Measurements from ENCODE around the gene OR2T29. TPM values are rescaled to one million over a fixed set of nuclear protein-coding genes. Genes with fewer than 3 reads are reported as not detected.
"Not testable (repeated sequence)": the region's sequence is repeated elsewhere in the genome, so short reads cannot be mapped to it uniquely, and the experiment has no call there.

OR2T29 gene
- total RNA-seq (not detected), polyA plus RNA-seq (not detected)
- long read RNA-seq, donor 1 = 0 reads
- long read RNA-seq, donor 2 = 0 reads
- long read RNA-seq, donor 3 = 0 reads
- long read RNA-seq, donor 4 = 0 reads
- long read RNA-seq, donor 5 = 0 reads
- long read RNA-seq, donor 6 = 0 reads
- long read RNA-seq, donor 7 = 0 reads
- long read RNA-seq, donor 8 = 0 reads
- long read RNA-seq, donor 9 = 0 reads
- long read RNA-seq, donor 10 = 0 reads

- H3K36me3 ChIP-seq (replicated peaks in 1 of 2); H3K4me3 ChIP-seq; H3K27ac ChIP-seq; H3K27me3 ChIP-seq; DNase-seq; H3K4me1 ChIP-seq (replicated peaks in 1 of 2); H3K9me3 ChIP-seq (replicated peaks in 1 of 3); intact Hi-C loops (cut with DNase I): not testable (repeated sequence)
- WGBS, 4 donors = 35 to 76% (median 62%) methylated on average over 1 to 3 of the region's 3 CpGs
Observed at GRCh38 chr1:248562672-248563071, at the start of gene OR2T29. Gene OR2T29, minus strand, starts transcription at chr1:248562772. Its CDS starts 3,281 bp downstream, at chr1:248559491.

GRCh38 chr1:248611883-248612414 lies 49.4 kb upstream of the OR2T29 start:
- Histone ChIP-seq H3K36me3 (replicated peaks in 1 of 2) (no peaks in the 10 kb centered on the region), H3K4me1 (replicated peaks in 1 of 2) (no peaks in the 10 kb centered on the region), H3K27me3 (peaks cover 4% of the 10 kb centered on the region), H3K4me3 (no peak overlapping the region), H3K27ac (no peak overlapping the region), H3K9me3 (replicated peaks in 1 of 3) (no peaks in the 10 kb centered on the region)
- intact Hi-C loops (cut with DNase I) = no loop called here
- TF ChIP-seq POLR2A (IDR thresholded peaks at IDR 0.05) (no peak), CTCF (IDR thresholded peaks at IDR 0.05) (no peak)
- 63 to 86% (median 78%) methylated on average over 4 of the region's 4 CpGs for WGBS, 4 donors
- DNase-seq = no peak

- WGBS, 4 donors = 41 to 51% (median 50%) methylated on average over 3 of the region's 3 CpGs
- H3K36me3 ChIP-seq (replicated peaks in 1 of 2) = no peaks in the 10 kb centered on the region
- intact Hi-C loops (cut with DNase I) = no loop called here
Observed at GRCh38 chr1:248610301-248610700, 47.7 kb upstream of the OR2T29 start.

GRCh38 chr1:248599396-248599795 lies 36.8 kb upstream of the OR2T29 start:
- DNase-seq = no peak
- Histone ChIP-seq H3K9me3 (replicated peaks in 1 of 3) (no peaks in the 10 kb centered on the region), H3K27ac (no peak overlapping the region), H3K4me1 (replicated peaks in 1 of 2) (no peaks in the 10 kb centered on the region), H3K36me3 (replicated peaks in 1 of 2) (no peaks in the 10 kb centered on the region), H3K4me3 (no peak overlapping the region), H3K27me3 (no peaks in the 10 kb centered on the region)
- WGBS, 4 donors = 68 to 78% (median 71%) methylated on average over 8 of the region's 8 CpGs
- TF ChIP-seq POLR2A (IDR thresholded peaks at IDR 0.05) (no peak), CTCF (IDR thresholded peaks at IDR 0.05) (no peak)
- intact Hi-C loops (cut with DNase I) = no loop called here

More at GRCh38 chr1:248610301-248610700, 47.7 kb upstream of the OR2T29 start:
- no peak for DNase-seq
- H3K27ac ChIP-seq = no peak overlapping the region
- TF ChIP-seq CTCF (IDR thresholded peaks at IDR 0.05) (no peak), POLR2A (IDR thresholded peaks at IDR 0.05) (no peak)
- no peaks in the 10 kb centered on the region for H3K4me1 ChIP-seq (replicated peaks in 1 of 2)
- peaks cover 4% of the 10 kb centered on the region for H3K27me3 ChIP-seq
- no peaks in the 10 kb centered on the region for H3K9me3 ChIP-seq (replicated peaks in 1 of 3)
- H3K4me3 ChIP-seq = no peak overlapping the region

GRCh38 chr1:248597589-248597988 lies 35.0 kb upstream of the OR2T29 start, which contains the start of gene OR2T10:
Gene OR2T10, minus strand, starts transcription at chr1:248597700. Its CDS starts 3,932 bp downstream, at chr1:248593768.
- DNase-seq = no peak
- no peaks in the 10 kb centered on the region for H3K4me1 ChIP-seq (replicated peaks in 1 of 2)
- no peaks in the 10 kb centered on the region for H3K9me3 ChIP-seq (replicated peaks in 1 of 3)
- H3K4me3 ChIP-seq = no peak within 1 kb of the TSS
- WGBS, 4 donors = 69 to 79% (median 74%) methylated on average over 4 to 6 of the region's 6 CpGs
- H3K27ac ChIP-seq = no peak within 1 kb of the TSS
- no peaks in the 10 kb centered on the region for H3K36me3 ChIP-seq (replicated peaks in 1 of 2)
- H3K27me3 ChIP-seq = no peaks in the 10 kb centered on the region
- no peak for TF ChIP-seq POLR2A (IDR thresholded peaks at IDR 0.05)
- no peak for TF ChIP-seq CTCF (IDR thresholded peaks at IDR 0.05)
- intact Hi-C loops (cut with DNase I) = no loop called here

Measured in adrenal gland (tissue), 19 donors.